Tibial nerve (tissue), 4 donors: ENCODE results near the gene PFDN2.

Source experiments
- EP300 ChIP-seq, 2 donors: sonication (generic); formaldehyde crosslinking; IDR thresholded peaks; one replicate each; pipeline ENCODE4 v1.6.1; 2017; ENCODE audit warnings: antibody characterized with exemption in 2 of 2, mild to moderate bottlenecking in 1 of 2
- POLR2A ChIP-seq, 2 donors: fragments of 450-650 bp; IDR thresholded peaks; one replicate each; pipeline ENCODE4 v1.6.1; 2017; ENCODE audit warnings: antibody characterized with exemption in 2 of 2, mild to moderate bottlenecking in 2 of 2, moderate library complexity in 2 of 2
- TF ChIP-seq, protein P1 (sequence below), 5 experiments: fragments of 200-600 bp in 3 of 5; fragments of 450-650 bp in 2 of 5; sonication (generic) in 3 of 5; IDR thresholded peaks; one replicate each; pipeline ENCODE4 v1.5.1; 2016 to 2019; ENCODE audit warnings: antibody characterized with exemption in 5 of 5, mild to moderate bottlenecking in 3 of 5, moderate library complexity in 2 of 5

DNA sequence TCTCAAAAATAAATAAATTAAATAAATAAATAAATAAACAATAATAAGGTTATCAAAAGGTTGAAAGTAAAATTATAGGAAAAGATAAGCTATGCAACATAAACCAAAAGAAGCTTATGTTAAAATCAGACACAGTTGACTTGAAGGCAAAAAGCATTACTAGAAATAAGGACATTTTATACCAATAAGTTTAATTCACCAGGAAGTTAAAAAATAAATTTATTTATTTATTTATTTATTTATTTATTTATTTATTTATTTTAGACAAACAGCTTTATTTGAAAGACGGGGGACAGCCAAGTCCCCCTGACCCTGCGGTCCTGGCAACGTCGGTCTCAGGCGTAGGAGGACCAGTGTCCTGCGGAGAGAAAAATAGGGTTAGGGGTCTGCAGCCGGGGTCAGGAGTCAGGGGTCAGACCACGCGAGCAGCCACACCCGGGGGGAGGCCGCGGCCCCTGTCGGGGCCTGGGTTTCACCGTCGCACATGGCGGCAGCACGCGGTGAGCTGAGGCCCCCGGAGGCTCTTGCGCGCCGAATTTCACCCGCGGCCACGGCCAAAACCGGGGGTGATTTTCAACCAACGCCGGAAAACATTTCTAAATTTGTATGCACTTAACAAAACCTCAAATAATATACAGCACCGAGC lies 23.0 kb upstream of the PFDN2 start:
- TF ChIP-seq, protein P1, sequence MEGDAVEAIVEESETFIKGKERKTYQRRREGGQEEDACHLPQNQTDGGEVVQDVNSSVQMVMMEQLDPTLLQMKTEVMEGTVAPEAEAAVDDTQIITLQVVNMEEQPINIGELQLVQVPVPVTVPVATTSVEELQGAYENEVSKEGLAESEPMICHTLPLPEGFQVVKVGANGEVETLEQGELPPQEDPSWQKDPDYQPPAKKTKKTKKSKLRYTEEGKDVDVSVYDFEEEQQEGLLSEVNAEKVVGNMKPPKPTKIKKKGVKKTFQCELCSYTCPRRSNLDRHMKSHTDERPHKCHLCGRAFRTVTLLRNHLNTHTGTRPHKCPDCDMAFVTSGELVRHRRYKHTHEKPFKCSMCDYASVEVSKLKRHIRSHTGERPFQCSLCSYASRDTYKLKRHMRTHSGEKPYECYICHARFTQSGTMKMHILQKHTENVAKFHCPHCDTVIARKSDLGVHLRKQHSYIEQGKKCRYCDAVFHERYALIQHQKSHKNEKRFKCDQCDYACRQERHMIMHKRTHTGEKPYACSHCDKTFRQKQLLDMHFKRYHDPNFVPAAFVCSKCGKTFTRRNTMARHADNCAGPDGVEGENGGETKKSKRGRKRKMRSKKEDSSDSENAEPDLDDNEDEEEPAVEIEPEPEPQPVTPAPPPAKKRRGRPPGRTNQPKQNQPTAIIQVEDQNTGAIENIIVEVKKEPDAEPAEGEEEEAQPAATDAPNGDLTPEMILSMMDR (IDR thresholded peaks at IDR 0.05) = no peak
- TF ChIP-seq EP300 (IDR thresholded peaks at IDR 0.05) (no peak), POLR2A (IDR thresholded peaks at IDR 0.05) (no peak)
